Muscle of arm (tissue), 12 donors: ENCODE results near the gene NBAS. TPM values are rescaled to one million over a fixed set of nuclear protein-coding genes. Genes with fewer than 3 reads are reported as not detected.
"Not testable (repeated sequence)": the region's sequence is repeated elsewhere in the genome, so short reads cannot be mapped to it uniquely, and the experiment has no call there.

Experiments
- DNase-seq: peaks from one replicate; pipeline ENCODE4 v3.0.0-alpha.2; 2013
- polyA plus RNA-seq, 12 donors: library from polyadenylated mRNA; unstranded; fragments of 120-200 nt; gene quantifications; one replicate each; pipeline ENCODE4 v1.2.1, GENCODE V29; 2013; ENCODE audit not compliant: insufficient read length in 12 of 12

Gene NBAS
- polyA plus RNA-seq, 12 donors, result 22.7 to 41.9 (median 36.5) TPM; not detected in 1

DNA sequence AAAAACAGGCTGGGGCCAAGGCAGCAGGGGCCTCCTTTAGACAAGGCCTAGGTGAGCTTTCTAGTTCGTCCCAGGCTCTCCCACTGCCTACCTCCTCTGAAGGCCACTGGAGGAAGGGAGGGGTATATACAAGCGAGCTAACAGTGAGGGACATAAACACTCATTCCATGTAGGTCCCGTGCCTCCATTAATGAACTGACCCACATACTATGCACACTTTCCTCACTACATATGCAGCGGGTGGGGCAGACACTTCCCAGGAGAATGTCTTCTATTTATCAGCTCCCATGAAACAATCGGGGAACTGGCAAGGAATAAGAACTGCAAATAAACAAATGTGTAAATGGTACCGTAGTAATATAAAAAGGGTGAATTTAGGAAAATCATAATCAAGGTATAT, 336.5 kb downstream of the NBAS start:
- DNase-seq, result no peak

DNA sequence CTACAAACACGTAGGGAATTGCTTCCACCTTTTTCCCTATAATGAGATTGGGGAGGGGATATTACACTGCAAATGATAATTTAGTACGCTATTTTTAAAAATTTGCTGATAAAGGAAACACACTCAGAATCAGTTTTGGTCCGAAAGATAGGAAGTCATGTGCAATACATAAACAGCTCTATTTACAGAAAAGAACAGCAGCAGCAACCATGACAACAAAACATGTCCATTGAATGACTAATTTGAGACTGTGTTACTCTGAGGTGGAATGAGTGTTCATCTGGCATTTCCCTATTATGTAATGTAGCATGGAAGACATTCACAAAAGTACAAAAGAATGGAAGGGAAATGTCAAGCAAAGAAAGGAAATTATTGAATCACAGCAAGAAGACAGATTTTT, 337.2 kb downstream of the NBAS start:
- DNase-seq, result no peak

DNA sequence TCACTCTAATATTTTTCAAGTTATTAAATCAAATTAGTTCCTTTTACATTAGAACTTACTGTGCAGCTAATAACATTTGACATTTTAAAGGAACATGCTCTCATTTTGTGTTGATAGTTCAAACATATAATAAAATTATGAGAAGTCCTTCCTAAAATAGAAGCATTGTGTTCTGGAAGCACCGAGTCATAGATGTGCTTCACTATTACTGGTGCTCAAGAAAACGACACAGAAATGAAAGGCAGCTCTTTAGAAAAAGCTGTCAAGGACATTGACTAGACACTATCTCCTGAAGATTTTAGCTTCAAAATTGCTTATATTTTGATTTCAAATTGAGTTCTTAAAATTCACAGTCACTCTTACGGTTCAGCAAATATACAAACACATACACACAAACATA, 338.3 kb downstream of the NBAS start:
- DNase-seq, result no peak

DNA sequence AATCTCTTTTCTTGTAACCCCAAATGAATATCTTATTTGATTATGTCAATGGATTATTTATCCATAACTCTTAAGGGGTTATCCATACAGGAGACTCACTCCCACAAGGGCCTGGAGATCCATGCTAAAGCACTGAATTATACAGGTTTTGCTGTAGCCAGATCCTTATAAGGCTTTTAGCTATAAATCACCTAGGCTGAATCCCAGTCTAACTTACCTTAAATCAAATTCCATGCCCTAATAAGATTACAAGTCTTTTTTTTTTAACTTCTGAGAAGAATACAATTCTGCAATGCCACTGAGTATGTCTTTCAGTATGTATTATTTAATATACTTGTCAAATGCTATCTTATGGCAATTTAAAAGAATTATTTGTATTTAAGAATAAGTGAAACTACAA, 340.5 kb downstream of the NBAS start:
- no peak for DNase-seq

DNA sequence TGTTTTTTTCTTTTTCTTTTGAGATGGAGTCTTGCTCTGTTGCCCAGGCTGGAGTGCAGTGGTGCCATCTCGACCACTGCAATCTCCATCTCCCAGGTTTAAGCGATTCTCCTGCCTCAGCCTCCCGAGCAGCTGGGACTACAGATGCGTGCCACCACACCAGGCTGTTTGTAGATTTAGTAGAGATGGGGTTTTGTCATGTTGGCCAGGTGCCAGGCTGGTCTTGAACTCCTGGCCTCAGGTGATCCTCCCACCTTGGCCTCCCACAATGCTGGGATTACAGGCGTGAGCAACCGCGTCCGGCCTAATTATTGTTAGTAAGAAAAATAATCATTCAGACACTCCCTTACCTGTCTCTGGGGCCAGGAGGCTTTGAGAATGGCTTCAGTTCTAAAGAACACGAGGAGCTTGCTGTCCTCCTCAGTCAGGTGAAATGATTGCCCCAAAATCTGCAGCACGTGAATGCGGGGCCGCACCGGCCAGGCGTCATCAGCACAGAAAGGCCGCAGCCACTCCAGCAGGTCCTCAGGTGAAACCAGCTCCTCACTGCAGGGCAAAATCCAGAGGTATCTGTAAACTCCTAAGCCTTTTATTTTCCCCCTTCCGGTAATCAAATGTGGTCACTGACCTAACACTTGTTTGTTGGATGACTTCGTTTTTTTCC, 342.6 kb downstream of the NBAS start:
- DNase-seq, result no peak

DNA sequence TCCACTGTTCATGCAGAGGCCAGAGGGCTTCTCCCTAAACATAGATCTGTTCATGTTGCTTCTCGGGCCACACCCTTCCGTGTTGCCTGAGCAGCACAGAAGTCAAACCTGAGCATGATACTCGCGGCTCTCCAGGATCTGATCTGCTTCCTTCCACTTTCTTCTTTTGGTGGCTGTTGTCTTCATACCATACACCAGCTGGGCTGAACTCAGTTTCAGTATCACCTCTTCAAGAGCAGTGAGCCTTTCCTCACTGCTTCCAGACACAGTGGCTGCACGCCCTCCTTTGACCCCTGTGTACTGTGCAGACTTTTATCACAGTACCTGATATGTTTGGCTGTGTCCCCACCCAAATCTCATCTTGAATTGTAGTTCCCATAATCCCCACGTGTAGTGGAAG, 348.9 kb downstream of the NBAS start:
- DNase-seq, result no peak

DNA sequence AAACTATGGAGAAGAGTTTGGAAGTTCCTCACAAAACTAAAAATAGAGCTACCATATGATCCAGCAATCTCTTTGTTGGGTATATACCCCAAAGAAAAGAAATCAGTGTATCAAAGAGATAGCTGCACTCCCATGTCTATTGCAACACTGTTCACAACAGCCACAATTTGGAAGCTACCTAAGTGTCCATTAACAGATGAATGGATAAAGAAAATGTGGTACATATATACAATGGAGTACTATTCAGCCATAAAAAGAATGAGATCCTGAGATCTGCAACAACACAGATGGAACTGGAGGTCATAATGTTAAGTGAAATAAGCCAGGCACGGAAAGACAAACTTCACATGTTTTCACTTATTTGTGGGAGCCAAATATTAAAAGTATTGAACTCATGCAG, 350.6 kb downstream of the NBAS start:
- not testable (repeated sequence) for DNase-seq

DNA sequence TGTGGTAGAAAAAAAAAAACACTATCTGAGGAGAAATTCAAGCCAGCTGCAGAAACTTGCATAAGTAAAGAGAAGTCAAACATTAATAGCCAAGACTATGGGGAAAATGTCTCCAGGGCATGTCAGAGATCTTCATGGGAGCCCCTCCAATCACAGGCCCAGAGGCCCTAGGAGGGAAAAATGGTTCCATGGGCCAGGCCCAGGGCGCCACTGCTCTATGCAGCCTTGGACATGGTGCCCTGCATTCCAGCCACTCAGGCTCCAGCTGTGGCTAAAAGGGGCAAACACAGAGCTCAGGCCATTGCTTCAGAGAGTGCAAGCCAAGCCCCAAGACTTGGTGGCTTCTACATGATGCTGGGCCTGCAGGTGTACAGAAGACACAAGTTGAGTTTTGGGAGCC, 354.7 kb downstream of the NBAS start:
- DNase-seq, result no peak

DNA sequence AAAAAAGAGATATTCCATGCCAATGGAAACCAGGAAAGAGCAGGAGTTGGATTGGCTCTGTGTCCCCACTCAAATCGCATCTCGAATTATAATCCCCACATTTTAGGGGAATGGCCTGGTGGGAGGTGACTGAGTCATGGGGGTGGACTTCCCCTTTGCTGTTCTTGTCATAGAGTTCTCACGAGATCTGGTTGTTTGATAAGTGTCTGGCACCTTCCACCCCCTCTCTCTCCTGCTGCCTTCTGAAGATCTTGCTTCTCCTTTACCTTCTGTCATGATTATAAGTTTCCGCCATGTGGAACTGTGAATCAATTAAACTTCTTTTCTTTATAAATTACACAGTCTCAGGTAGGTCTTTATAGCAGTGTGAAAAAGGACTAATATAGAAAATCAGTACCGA, 355.6 kb downstream of the NBAS start:
- DNase-seq, result no peak

DNA sequence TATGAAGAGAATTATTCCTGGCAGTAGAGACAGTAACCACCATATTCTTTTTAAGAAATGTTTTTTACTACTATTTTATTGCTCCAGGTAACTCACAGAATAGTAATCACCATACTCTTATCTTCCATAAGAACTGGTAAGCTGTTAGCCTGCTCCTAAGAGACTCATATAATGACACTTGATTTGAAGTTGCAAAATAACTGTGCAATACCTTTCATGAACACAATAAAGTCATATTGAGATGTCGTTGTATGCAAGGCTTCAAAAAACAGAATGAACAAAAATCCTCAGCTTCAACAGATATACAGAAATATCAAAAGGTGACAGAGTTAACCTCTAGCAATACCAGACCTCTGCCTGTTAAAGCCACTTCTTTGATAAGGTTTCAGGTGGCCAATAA, 360.1 kb downstream of the NBAS start:
- no peak for DNase-seq

DNA sequence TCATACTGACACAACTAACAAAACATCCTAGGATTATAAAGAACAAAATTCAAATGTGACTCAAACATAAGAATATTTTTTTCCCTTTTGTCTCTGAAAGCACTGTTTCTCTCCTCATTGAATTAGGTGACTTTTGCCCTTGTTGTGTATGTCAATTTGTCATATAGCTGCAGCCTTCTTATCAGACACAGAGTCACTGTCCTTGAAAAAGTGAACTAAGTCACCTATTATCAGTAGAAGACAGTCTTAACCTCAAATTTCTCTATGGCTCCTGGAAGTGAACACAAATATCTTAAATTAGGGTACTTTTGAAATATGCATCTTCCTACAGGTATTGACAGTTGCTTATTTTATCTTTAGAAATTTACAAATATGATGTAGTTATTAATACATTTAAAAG, 360.6 kb downstream of the NBAS start:
- no peak for DNase-seq

DNA sequence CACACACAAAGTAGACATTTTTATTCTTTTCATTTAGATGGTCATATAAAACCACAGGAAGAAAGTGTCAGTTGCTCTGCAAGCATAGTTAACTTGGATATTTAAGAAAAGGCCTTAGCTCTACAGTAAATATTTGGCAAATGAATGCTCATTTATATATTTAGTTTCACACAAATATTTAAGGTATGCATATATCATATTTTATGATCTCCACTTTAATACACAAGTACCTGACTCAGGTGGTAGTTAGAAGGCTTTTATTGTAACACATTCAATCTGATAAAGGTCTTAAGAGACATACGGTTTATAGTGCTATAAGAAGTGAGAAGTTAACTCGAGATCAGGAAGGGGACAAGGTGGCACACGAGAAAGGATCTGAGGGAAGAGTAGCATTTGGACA, 363.1 kb downstream of the NBAS start:
- no peak for DNase-seq

DNA sequence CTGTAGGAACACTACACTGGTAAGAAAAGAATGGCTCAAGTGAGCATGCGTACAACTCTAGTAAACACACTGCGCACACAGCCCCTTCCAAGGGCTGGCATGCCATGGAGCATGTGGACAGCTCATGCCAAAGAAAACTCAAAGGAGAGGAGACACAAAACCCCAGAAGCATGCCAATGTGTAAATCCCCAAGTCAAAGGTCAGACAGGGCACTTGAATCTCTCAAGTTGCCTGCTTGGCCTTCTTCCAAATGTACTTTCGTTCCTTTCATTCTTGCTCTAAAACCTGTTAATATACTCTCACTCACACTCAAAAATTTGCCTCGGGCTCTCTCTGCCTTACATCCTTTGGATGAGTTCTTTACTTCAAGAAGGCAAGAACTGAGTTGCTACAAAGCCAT, 365.3 kb downstream of the NBAS start:
- no peak for DNase-seq

DNA sequence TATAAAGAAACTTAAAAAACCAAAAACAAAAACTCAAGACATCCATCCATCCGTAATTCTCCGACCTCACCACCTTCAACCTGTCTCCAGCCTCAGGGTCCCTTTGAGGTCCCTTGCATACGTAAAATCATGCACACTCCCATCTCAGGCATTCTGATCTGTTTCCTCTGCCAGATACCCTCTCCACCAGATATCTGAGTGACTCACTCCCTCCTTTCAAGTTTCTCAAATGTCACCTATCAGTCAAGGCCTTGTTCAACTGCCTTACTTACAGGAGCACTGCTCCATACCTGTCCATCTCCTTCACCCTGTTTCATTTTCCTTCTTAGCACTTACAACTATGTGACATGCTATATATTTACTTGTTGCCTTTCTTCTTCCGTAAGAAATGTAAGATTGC, 369.3 kb downstream of the NBAS start:
- no peak for DNase-seq

DNA sequence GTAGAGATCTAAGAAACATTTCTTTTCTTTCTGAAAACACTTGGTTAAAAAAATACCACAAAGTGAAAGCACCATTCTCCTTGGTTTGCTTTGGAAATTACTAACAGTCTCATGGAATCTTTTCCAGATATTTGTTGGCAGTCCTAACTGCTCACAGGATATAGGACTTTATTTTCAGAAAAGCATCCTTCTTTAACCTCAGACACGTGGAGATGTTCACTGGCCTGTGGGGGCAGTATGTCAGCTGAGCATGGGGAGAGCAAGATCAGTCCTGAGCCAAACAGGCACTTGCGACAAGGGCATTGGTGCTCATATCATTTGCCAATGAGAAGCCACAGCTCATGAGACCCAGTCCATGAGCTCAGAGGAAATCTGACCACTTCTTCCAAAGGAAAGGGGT, 371.9 kb downstream of the NBAS start:
- peak; percentile 34 for DNase-seq

DNA sequence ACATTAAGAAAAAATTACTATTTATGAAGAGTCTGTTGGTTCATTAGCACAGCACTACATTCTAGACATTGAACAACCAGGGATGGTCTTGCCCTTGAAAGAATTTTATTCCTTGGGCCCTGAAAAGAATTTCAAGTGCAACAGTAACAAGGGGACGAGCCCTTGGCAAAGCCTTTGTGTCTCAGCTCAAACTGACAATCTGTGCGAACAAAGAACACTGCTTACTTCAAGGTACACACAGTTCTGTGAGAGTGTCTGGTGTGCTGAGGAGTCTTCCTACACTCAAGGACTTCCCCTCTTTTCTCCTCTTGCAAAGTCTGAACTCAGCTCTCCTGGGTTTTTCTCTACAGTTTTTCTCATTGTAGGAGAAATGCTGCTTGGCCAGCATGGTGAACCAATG, 373.4 kb downstream of the NBAS start:
- no peak for DNase-seq

DNA sequence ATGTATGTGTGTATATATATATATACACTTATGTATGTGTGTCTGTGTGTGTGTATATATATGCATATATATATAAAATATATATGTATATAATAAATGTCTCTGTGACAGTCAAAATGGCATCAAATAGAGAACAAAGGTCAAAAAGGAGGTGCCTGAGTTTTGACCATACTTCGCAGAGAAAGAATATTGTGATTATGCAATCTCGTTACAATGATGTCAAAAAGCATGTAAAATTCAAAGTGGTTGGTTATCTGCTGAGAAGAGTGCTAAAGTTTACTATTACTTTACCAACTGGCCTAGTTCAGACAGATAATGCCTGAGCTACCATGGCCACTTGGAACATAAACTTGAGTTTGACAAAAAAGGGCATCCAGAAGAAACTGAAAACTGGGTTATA, 375.0 kb downstream of the NBAS start:
- no peak for DNase-seq

DNA sequence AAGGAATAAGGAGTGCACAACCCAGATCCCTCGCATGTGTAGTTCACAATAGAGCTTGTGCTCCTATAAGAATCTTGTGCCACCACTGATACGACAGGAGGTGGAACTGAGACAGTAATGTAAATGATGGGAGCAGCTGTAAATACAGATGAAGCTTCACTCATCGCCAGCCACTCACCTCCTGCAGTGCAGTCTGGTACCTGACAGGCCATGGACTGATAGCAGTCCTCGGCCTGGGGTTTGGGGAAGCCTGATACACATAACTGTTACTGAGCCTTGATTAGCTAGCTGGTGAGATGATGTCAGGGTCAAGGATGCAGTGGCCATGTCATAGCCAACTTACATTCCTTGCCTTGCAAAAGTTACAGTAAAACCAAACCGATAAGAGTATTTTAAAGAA, 376.6 kb downstream of the NBAS start:
- no peak for DNase-seq

DNA sequence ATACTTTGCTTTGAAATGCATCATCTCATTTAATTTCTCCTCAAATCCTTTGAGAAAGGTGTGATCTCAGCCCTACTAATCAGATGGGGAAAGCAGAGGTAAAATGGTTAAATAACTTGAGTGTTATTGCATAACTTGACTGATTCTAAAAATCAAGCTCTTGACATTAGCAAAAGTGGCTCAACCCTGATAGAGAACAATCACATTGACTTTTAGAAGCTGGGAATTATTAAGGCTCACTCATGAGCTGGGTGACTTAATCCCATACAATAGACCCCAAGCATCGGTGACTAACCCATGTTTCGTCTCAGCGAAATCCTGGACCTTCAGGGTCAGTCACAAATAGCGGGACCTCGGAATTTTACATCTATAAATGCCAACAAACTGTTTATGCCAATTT, 378.9 kb downstream of the NBAS start:
- DNase-seq, result no peak

DNA sequence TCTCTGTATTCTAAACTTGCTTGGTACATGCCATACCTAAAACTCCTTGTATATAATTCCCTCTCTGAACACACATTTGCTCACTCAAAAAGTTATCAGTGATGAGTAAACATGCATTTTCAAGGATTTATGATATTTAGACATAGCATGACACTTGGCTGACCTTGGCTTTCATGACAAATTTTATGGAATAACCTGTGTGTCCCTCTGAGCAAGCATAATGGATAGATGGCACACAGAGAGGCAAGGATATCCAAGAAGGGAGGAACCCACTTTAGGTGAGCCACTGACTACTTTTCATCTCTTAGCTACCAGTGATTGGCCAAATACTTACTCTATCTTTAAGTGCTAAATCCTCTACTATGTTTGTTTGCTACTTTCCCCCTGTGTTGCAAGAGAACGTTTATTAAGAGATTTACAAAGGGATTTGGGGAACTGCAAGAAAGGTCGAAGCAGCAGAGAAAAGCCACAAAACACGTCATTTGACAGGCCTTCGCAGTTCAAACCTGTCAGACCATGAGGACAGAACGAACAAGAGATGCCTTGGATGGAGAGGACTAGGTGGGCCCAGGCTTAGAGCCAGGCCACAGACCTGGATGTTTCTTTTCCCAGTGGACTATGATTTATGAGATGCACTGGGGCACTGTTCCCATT, 379.9 kb downstream of the NBAS start:
- DNase-seq, result no peak

DNA sequence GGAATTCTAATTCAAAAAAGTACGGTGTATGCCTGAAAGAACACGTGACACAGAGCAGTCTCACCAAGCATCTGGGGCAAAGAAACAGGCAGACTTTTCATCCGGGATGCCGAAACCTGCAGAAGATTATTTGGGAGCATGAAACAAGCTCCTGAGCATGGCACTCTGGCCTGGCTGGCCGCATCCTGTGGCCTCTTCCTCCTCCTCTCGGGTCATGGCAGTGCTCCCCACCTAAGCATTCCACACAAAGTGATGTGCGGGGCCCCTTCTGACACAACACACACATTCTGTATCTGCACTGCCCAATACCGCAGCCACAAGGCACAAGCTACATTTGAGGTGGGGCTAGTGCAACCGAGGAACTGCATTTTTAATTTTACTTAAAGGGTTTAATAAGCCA, 380.8 kb downstream of the NBAS start:
- DNase-seq, result no peak

DNA sequence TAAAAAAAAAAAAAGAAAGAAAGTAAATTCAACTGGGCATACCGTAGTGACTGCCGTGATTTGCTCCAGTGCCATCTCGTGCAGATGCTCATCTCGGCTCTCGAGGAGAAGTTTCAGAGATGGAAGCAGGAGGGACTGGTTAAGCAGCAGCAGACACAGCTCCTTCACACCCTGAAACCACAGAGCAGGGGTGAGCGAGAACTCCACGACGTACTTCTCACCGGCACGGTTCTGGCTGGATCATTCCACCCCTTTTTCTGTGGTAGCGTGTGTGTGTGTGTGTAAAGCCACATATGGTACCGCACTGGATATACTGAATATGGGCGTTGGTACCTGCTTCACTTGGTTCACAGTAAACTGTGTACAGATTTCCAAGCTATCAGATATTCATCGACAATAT, 382.2 kb downstream of the NBAS start:
- no peak for DNase-seq

DNA sequence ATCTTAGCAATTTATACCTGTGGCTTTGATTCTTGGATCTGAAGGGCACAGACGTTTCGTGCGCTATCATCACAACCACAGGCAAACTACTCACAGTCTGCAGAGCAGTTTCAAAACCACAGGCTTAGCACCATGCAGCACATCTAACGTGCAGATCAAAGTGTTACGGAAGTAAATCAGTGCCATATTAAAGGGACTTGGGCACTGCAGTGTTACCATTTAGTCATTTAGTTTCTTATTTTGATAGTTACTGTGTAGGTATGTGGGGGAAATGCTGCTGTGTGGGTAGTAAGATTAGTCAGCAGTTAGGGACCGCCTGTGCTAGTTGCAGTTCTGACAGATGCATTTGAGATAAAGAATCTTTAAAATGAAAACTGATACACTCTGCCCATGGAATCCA, 384.0 kb downstream of the NBAS start:
- DNase-seq, result no peak

DNA sequence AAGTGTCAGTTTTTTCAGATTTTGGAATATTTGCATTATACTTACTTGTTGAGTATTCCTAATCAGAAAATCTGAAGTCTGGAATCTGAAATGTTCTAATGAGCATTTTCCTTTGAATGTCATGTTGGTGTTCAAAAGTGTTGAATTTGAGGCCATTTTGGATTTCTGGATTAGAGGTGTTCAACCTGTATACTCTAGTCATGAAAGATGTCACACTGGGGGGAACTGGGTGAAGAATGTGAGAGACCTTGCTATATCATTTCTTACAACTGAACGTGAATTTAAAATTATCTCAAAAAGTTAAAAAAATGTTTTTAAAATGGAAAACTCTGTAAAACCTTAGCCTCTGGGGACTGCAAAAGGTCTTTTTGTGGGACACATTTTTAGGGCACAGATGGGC, 384.5 kb downstream of the NBAS start:
- no peak for DNase-seq
